22Rv1 (cell line): ENCODE results near the gene NUDT8.
"Not testable (repeated sequence)": the region's sequence is repeated elsewhere in the genome, so short reads cannot be mapped to it uniquely, and the experiment has no call there.

ENCODE experiments used
- H3K27ac ChIP-seq: fragments of 450-650 bp; 2 replicates; pipeline ENCODE4 v1.5.1; 2017
- ZFX ChIP-seq: fragments of 450-650 bp; IDR thresholded peaks from 2 replicates; pipeline ENCODE4 v1.6.1; 2017; ENCODE audit warnings: antibody characterized with exemption, borderline replicate concordance
- TF ChIP-seq, protein P1 (sequence below): fragments of 450-650 bp; IDR thresholded peaks from 2 replicates; pipeline ENCODE4 v1.5.1; 2017; ENCODE audit warnings: mild to moderate bottlenecking

NUDT8 gene

GRCh38 chr11:67606492-67607295 lies 23.0 kb downstream of the NUDT8 start, which contains the start of gene NDUFV1:
TSS of gene NDUFV1 (plus strand) at chr11:67606936. CDS start at chr11:67607005, 69 bp downstream.
- no peak for TF ChIP-seq ZFX
- TF ChIP-seq, protein P1, sequence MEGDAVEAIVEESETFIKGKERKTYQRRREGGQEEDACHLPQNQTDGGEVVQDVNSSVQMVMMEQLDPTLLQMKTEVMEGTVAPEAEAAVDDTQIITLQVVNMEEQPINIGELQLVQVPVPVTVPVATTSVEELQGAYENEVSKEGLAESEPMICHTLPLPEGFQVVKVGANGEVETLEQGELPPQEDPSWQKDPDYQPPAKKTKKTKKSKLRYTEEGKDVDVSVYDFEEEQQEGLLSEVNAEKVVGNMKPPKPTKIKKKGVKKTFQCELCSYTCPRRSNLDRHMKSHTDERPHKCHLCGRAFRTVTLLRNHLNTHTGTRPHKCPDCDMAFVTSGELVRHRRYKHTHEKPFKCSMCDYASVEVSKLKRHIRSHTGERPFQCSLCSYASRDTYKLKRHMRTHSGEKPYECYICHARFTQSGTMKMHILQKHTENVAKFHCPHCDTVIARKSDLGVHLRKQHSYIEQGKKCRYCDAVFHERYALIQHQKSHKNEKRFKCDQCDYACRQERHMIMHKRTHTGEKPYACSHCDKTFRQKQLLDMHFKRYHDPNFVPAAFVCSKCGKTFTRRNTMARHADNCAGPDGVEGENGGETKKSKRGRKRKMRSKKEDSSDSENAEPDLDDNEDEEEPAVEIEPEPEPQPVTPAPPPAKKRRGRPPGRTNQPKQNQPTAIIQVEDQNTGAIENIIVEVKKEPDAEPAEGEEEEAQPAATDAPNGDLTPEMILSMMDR, result peak; percentile 70
- peak within 1 kb of the TSS; percentile 60 for H3K27ac ChIP-seq

DNA sequence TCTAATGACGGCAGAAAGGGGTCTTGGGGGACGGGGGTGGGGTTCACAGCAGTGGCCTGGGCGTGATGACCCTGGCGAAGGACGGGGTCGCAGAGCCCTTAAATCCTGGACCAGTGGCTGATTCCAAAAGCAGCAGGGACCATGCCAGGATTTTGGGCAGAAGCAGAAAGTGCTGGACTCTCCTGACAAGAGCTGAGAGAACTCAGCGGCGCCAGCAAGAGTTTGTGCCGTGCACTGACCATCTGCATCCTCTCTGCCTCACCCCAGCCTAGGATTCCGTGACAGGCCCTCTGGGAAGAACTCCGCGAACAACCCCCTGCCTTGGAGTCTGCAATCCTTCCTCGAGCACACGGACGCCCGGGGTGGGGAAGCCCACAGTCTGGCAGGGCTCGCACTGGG lies 23.6 kb downstream of the NUDT8 start:
- no peak for TF ChIP-seq ZFX
- TF ChIP-seq, protein P1, result no peak
- H3K27ac ChIP-seq, result peak overlapping the region; percentile 60

DNA sequence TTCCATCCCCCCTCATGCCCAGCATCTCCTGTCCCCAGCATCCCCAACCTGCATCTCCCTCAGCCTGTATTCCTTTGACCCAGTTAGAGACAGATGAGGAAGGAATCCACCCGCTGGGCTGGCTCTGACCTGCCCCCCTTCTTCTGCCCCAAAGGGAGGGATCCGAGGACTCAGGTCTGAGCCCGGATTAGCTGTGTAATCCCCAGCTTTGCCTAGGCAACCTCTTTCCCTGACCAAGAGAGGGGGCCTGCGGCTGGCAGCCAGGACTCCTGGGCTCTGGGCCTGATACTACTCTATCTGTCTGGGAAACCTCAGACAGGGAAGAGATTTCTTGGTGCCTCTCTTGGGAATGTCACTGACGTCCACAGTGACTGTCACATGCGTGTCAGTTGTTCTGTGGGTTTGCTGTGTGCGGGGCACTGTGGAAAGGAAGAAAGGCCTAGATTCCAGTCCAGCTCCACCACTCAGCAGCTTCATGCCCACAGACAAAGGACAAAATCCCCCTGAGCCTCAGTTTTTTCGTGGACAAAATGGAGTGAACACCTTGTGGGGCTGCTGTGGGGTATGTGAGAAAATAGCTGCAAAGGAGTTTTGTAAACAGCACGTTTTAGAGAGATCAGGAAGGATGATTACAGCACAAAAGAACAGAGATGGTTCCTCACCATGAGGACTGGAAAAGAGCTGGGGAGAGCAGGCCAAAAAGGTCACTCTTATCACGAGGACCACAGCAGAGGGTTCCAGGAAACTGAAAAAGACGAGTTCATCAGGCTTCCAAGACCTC lies 24.3 kb downstream of the NUDT8 start:
- TF ChIP-seq, protein P1, result no peak
- no peak for TF ChIP-seq ZFX
- H3K27ac ChIP-seq, result no peak overlapping the region

DNA sequence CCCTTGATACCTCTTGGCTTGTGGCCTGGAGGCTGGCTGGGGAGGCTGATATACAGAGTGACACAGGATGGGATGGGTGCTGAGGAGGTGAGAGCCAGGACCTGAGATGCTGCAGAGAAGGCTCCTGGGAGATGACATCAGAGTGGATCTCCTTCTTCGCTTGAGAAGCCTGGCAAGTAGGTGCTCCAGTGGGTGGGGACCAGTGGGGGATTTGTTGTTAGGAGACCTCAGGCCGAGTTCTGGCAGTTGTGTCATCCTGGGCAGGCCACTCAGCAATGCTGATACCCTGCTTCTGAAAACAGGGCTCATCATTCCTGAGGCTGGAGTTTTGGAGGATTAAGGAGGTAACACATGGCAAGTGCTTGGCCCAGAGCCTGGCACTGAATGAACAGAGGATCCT lies 24.9 kb downstream of the NUDT8 start:
- no peak overlapping the region for H3K27ac ChIP-seq
- no peak for TF ChIP-seq ZFX
- TF ChIP-seq, protein P1, result no peak

DNA sequence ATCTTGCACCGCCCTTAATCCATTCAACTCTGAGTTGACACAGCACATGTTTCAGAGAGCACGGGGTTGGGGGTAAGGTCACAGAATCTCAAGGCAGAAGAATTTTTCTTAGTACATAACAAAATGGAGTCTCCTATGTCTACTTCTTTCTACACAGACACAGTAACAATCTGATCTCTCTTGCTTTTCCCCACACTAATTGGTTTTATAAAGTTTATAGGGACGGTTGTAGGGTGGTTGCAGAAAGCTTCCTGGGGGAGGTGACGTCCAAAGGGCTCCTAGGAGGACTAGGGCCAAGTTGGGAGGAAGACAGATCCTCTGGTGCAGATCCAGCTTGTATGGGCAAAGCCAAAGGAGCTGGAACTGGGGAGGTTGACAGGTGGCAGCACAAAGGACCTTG lies 25.6 kb downstream of the NUDT8 start:
- not testable (repeated sequence) for H3K27ac ChIP-seq

GRCh38 chr11:67601098-67601497 lies 28.6 kb downstream of the NUDT8 start:
- no peak overlapping the region for H3K27ac ChIP-seq
- TF ChIP-seq ZFX, result no peak
- TF ChIP-seq, protein P1, result no peak

- TF ChIP-seq, protein P1, result no peak
- no peak for TF ChIP-seq ZFX
- H3K27ac ChIP-seq, result no peak overlapping the region
Observed at GRCh38 chr11:67600324-67601029, 29.3 kb downstream of the NUDT8 start.
